ENCODE results near the gene HBQ1. TPM values are rescaled to one million over a fixed set of nuclear protein-coding genes. Genes with fewer than 3 reads are reported as not detected.
"Not testable (repeated sequence)": the region's sequence is repeated elsewhere in the genome, so short reads cannot be mapped to it uniquely, and the experiment has no call there.

HBQ1 gene
- total RNA-seq, 2 donors from 2014 or later, result not detected

GRCh38 chr16:170788-171187 lies 9.5 kb upstream of the HBQ1 start:
- TF ChIP-seq CTCF (IDR thresholded peaks at IDR 0.05), result no peak
- Histone ChIP-seq H3K9me3 (no peaks in the 10 kb centered on the region), H3K4me1 (ENCODE audit: control insufficient read depth in 1 of 2, low read depth in 2 of 2) (peaks cover 5 to 10% of the 10 kb centered on the region in 2 donors), H3K27ac (no peak overlapping the region), H3K36me3 (no peaks in the 10 kb centered on the region), H3K4me3 (no peak overlapping the region), H3K27me3 (replicated peaks; ENCODE audit: insufficient read depth) (peaks cover 29% of the 10 kb centered on the region)
- ATAC-seq (ENCODE audit: insufficient number of reproducible peaks, low FRiP score, low read depth), result no peak
- DNase-seq (ENCODE audit: low spot score), result no peak

- not testable (repeated sequence) for H3K4me1 ChIP-seq (ENCODE audit: control insufficient read depth in 1 of 2, low read depth in 2 of 2); H3K9me3 ChIP-seq; H3K4me3 ChIP-seq; ATAC-seq (ENCODE audit: insufficient number of reproducible peaks, low FRiP score, low read depth); DNase-seq (ENCODE audit: low spot score); H3K27ac ChIP-seq; H3K36me3 ChIP-seq
- H3K27me3 ChIP-seq (replicated peaks; ENCODE audit: insufficient read depth), result peaks cover 13% of the 10 kb centered on the region
Measured at GRCh38 chr16:172374-172941, 7.8 kb upstream of the HBQ1 start, which contains the start of gene HBA2. Gene HBA2 (plus strand): TSS chr16:172876. CDS start chr16:172913, 37 bp downstream.

GRCh38 chr16:173211-173854 lies 6.9 kb upstream of the HBQ1 start:
- not testable (repeated sequence) for H3K4me1 ChIP-seq (ENCODE audit: control insufficient read depth in 1 of 2, low read depth in 2 of 2); ATAC-seq (ENCODE audit: insufficient number of reproducible peaks, low FRiP score, low read depth); H3K4me3 ChIP-seq; H3K9me3 ChIP-seq; H3K27ac ChIP-seq; DNase-seq (ENCODE audit: low spot score); H3K36me3 ChIP-seq
- peaks cover 19% of the 10 kb centered on the region for H3K27me3 ChIP-seq (replicated peaks; ENCODE audit: insufficient read depth)

- H3K4me1 ChIP-seq (ENCODE audit: control insufficient read depth in 1 of 2, low read depth in 2 of 2); DNase-seq (ENCODE audit: low spot score); H3K4me3 ChIP-seq; H3K27ac ChIP-seq; H3K36me3 ChIP-seq; ATAC-seq (ENCODE audit: insufficient number of reproducible peaks, low FRiP score, low read depth); H3K9me3 ChIP-seq: not testable (repeated sequence)
- H3K27me3 ChIP-seq (replicated peaks; ENCODE audit: insufficient read depth), result peaks cover 20% of the 10 kb centered on the region
Measured at GRCh38 chr16:173928-174769, 6.1 kb upstream of the HBQ1 start.

- peaks cover 27% of the 10 kb centered on the region for H3K27me3 ChIP-seq (replicated peaks; ENCODE audit: insufficient read depth)
- TF ChIP-seq CTCF (IDR thresholded peaks at IDR 0.05), result no peak
- ATAC-seq (ENCODE audit: insufficient number of reproducible peaks, low FRiP score, low read depth) (peak; percentile 15), DNase-seq (ENCODE audit: low spot score) (no peak)
- no peaks in the 10 kb centered on the region for H3K36me3 ChIP-seq
- H3K4me1 ChIP-seq (ENCODE audit: control insufficient read depth in 1 of 2, low read depth in 2 of 2), result peaks cover 3% of the 10 kb centered on the region in 2 donors
- no peak overlapping the region for H3K4me3 ChIP-seq
- H3K27ac ChIP-seq, result no peak overlapping the region
- H3K9me3 ChIP-seq, result no peaks in the 10 kb centered on the region
Measured at GRCh38 chr16:175011-175949, 5.0 kb upstream of the HBQ1 start.

GRCh38 chr16:176006-176405 lies 4.3 kb upstream of the HBQ1 start:
- H3K9me3 ChIP-seq; H3K4me3 ChIP-seq; ATAC-seq (ENCODE audit: insufficient number of reproducible peaks, low FRiP score, low read depth); H3K36me3 ChIP-seq; H3K27ac ChIP-seq; H3K4me1 ChIP-seq (ENCODE audit: control insufficient read depth in 1 of 2, low read depth in 2 of 2); DNase-seq (ENCODE audit: low spot score): not testable (repeated sequence)
- peaks cover 27% of the 10 kb centered on the region for H3K27me3 ChIP-seq (replicated peaks; ENCODE audit: insufficient read depth)

GRCh38 chr16:176477-177382 lies 3.5 kb upstream of the HBQ1 start, which contains the start of gene HBA1:
Gene HBA1 (plus strand): TSS chr16:176680. CDS start chr16:176717, 37 bp downstream.
- not testable (repeated sequence) for H3K9me3 ChIP-seq; H3K27ac ChIP-seq; H3K4me3 ChIP-seq; ATAC-seq (ENCODE audit: insufficient number of reproducible peaks, low FRiP score, low read depth); DNase-seq (ENCODE audit: low spot score); H3K36me3 ChIP-seq
- Histone ChIP-seq H3K27me3 (replicated peaks; ENCODE audit: insufficient read depth) (peaks cover 27% of the 10 kb centered on the region), H3K4me1 (ENCODE audit: control insufficient read depth in 1 of 2, low read depth in 2 of 2) (peaks cover 14 to 17% of the 10 kb centered on the region in 2 donors)
